ENCODE results near the gene ASB15.

Gene ASB15

GRCh38 chr7:123661765-123662164 is 60.1 kb downstream of the ASB15 start:
- no peak for ATAC-seq
- TF ChIP-seq OSR1 (CRISPR knock-in tag; IDR thresholded peaks at IDR 0.05): no peak
- TF ChIP-seq, protein P1, sequence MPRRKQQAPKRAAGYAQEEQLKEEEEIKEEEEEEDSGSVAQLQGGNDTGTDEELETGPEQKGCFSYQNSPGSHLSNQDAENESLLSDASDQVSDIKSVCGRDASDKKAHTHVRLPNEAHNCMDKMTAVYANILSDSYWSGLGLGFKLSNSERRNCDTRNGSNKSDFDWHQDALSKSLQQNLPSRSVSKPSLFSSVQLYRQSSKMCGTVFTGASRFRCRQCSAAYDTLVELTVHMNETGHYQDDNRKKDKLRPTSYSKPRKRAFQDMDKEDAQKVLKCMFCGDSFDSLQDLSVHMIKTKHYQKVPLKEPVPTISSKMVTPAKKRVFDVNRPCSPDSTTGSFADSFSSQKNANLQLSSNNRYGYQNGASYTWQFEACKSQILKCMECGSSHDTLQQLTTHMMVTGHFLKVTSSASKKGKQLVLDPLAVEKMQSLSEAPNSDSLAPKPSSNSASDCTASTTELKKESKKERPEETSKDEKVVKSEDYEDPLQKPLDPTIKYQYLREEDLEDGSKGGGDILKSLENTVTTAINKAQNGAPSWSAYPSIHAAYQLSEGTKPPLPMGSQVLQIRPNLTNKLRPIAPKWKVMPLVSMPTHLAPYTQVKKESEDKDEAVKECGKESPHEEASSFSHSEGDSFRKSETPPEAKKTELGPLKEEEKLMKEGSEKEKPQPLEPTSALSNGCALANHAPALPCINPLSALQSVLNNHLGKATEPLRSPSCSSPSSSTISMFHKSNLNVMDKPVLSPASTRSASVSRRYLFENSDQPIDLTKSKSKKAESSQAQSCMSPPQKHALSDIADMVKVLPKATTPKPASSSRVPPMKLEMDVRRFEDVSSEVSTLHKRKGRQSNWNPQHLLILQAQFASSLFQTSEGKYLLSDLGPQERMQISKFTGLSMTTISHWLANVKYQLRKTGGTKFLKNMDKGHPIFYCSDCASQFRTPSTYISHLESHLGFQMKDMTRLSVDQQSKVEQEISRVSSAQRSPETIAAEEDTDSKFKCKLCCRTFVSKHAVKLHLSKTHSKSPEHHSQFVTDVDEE (CRISPR knock-in tag; IDR thresholded peaks at IDR 0.05): no peak
- TF ChIP-seq GLIS3 (CRISPR knock-in tag; IDR thresholded peaks at IDR 0.05): no peak

DNA sequence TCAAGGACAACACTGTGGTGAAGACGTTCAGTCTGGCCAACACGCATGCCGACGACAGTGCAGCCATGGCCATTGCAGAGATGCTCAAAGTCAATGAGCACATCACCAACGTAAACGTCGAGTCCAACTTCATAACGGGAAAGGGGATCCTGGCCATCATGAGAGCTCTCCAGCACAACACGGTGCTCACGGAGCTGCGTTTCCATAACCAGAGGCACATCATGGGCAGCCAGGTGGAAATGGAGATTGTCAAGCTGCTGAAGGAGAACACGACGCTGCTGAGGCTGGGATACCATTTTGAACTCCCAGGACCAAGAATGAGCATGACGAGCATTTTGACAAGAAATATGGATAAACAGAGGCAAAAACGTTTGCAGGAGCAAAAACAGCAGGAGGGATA is 60.7 kb downstream of the ASB15 start:
- no peak for TF ChIP-seq ZNF565 (CRISPR knock-in tag; conservative IDR thresholded peaks at IDR 0.05; ENCODE audit: low read depth)
- TF ChIP-seq, protein P2, sequence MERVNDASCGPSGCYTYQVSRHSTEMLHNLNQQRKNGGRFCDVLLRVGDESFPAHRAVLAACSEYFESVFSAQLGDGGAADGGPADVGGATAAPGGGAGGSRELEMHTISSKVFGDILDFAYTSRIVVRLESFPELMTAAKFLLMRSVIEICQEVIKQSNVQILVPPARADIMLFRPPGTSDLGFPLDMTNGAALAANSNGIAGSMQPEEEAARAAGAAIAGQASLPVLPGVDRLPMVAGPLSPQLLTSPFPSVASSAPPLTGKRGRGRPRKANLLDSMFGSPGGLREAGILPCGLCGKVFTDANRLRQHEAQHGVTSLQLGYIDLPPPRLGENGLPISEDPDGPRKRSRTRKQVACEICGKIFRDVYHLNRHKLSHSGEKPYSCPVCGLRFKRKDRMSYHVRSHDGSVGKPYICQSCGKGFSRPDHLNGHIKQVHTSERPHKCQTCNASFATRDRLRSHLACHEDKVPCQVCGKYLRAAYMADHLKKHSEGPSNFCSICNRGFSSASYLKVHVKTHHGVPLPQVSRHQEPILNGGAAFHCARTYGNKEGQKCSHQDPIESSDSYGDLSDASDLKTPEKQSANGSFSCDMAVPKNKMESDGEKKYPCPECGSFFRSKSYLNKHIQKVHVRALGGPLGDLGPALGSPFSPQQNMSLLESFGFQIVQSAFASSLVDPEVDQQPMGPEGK (CRISPR knock-in tag; IDR thresholded peaks at IDR 0.05; ENCODE audit: borderline replicate concordance): no peak
- TF ChIP-seq TCF4 (CRISPR knock-in tag; IDR thresholded peaks at IDR 0.05; ENCODE audit: borderline replicate concordance): no peak
- no peak for TF ChIP-seq CSDC2 (CRISPR knock-in tag; IDR thresholded peaks at IDR 0.05)
- TF ChIP-seq ARNTL (CRISPR knock-in tag; IDR thresholded peaks at IDR 0.05; ENCODE audit: borderline replicate concordance, low read depth): no peak
- TF ChIP-seq ZNF70 (CRISPR knock-in tag; IDR thresholded peaks at IDR 0.05): no peak
- no peak for TF ChIP-seq ZFP3 (CRISPR knock-in tag; IDR thresholded peaks at IDR 0.05)
- TF ChIP-seq CSRNP3 (CRISPR knock-in tag; IDR thresholded peaks at IDR 0.05): no peak
- TF ChIP-seq, protein P1 (CRISPR knock-in tag; IDR thresholded peaks at IDR 0.05): no peak
- no peak for TF ChIP-seq ZNF8 (CRISPR knock-in tag; IDR thresholded peaks at IDR 0.05)
- no peak for TF ChIP-seq ZC3H10 (CRISPR knock-in tag; IDR thresholded peaks at IDR 0.05)
- no peak for TF ChIP-seq RARB (CRISPR knock-in tag; IDR thresholded peaks at IDR 0.05)
- TF ChIP-seq ZFP30 (CRISPR knock-in tag; IDR thresholded peaks at IDR 0.05): no peak
- no peak for TF ChIP-seq BACH2 (CRISPR knock-in tag; IDR thresholded peaks at IDR 0.05; ENCODE audit: borderline replicate concordance)
- TF ChIP-seq PPARA (CRISPR knock-in tag; IDR thresholded peaks at IDR 0.05; ENCODE audit: borderline replicate concordance): no peak
- no peak for TF ChIP-seq OSR1 (CRISPR knock-in tag; IDR thresholded peaks at IDR 0.05)
- TF ChIP-seq, protein P3, sequence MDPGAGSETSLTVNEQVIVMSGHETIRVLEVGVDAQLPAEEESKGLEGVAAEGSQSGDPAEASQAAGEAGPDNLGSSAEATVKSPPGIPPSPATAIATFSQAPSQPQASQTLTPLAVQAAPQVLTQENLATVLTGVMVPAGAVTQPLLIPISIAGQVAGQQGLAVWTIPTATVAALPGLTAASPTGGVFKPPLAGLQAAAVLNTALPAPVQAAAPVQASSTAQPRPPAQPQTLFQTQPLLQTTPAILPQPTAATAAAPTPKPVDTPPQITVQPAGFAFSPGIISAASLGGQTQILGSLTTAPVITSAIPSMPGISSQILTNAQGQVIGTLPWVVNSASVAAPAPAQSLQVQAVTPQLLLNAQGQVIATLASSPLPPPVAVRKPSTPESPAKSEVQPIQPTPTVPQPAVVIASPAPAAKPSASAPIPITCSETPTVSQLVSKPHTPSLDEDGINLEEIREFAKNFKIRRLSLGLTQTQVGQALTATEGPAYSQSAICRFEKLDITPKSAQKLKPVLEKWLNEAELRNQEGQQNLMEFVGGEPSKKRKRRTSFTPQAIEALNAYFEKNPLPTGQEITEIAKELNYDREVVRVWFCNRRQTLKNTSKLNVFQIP (CRISPR knock-in tag; IDR thresholded peaks at IDR 0.05; ENCODE audit: borderline replicate concordance, low read depth): no peak
- no peak for TF ChIP-seq ESRRG (CRISPR knock-in tag; IDR thresholded peaks at IDR 0.05)
- no peak for TF ChIP-seq GLIS3 (CRISPR knock-in tag; IDR thresholded peaks at IDR 0.05)
- no peak for TF ChIP-seq CREB5 (CRISPR knock-in tag; IDR thresholded peaks at IDR 0.05; ENCODE audit: low read depth)
- no peak for ATAC-seq
